Measurements from ENCODE around the gene SEMA6B. TPM values are rescaled to one million over a fixed set of nuclear protein-coding genes. Genes with fewer than 3 reads are reported as not detected.
A peak's percentile ranks its signal among the peaks of the same experiment; 100 is the strongest.

Gene SEMA6B
- total and polyA plus RNA-seq, 7 experiments from 2014 or later: 0.22 to 2.4 (median 2.1) TPM; not detected in 2

DNA sequence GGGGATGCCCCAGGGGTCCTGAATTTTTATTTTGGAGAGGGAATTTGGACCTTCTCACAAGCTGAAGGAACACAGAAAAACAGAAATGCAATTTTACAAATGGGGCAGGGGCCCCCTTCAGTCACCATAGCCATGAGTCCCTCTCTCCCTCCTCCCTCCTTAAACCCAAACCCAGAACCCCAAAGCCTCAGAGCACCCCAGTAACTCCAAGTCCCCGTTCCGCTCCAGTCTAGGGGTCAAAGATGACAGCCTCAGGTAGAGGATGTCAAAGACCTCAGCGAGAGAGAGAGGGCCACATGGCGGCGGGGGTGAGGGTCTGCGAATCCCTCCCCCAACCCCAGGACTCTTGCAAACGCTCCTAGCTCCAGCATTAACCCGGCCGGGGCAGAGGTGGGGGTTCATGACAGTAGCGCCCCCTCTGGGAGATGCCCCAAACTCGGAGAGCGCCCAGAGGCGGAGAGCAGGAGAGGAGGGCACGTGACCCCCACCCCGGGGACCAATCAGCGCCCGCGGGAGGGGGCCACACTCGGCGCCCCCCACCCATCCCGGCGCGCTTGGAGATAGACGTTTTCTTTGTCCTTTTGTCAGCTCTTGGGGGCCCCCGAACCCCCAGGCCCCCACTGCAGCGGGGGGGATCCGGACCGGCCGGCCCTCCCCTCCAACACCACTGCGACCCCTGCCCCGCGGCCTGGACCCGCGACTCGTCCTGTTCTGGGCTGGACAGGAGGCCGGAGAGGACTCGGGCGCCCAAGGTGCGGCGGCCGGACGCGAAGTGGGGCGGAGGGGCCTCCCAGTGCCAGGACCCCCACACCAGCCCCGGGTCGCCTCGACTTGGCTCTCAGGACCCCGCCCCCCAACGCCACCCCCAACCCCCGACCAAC is 20.8 kb upstream of the SEMA6B start:
- Mint-ChIP-seq H3K36me3 (peaks cover 0 to 6% (median 0%) of the 10 kb centered on the region in 5 donors), H3K4me1 (peaks cover 6 to 13% (median 9%) of the 10 kb centered on the region in 7 donors), H3K27ac (no peak overlapping the region), H3K4me3 (peak overlapping the region in 2 of 10 donors; percentile 19 to 64), H3K9me3 (peaks cover 0 to 4% (median 0%) of the 10 kb centered on the region in 11 donors), H3K27me3 (peaks cover 46 to 61% (median 57%) of the 10 kb centered on the region in 5 donors)
- ChIA-PET CTCF (no interaction called here), POLR2A (no interaction called here)
- ATAC-seq (no peak), DNase-seq (no peak)
- H3K4me3 ChIP-seq (ENCODE audit: low read length): no peak overlapping the region
- H3K9me3 ChIP-seq (ENCODE audit: control insufficient read depth in 2 of 3, low read length in 3 of 3): no peaks in the 10 kb centered on the region
- no peaks in the 10 kb centered on the region for H3K36me3 ChIP-seq (ENCODE audit: control insufficient read depth in 2 of 3, insufficient read depth in 3 of 3, low read length in 3 of 3)
- H3K4me1 ChIP-seq (ENCODE audit: control insufficient read depth in 2 of 2, insufficient read depth in 2 of 2, low read length in 2 of 2): no peaks in the 10 kb centered on the region
- H3K27ac ChIP-seq (ENCODE audit: low read depth, low read length): no peak overlapping the region
- intact Hi-C loops (cut with micrococcal nuclease): no loop called here
- H3K27me3 ChIP-seq (ENCODE audit: control insufficient read depth in 2 of 2, insufficient read depth in 2 of 2, low read length in 2 of 2): peaks cover 0 to 7% of the 10 kb centered on the region in 2 donors

DNA sequence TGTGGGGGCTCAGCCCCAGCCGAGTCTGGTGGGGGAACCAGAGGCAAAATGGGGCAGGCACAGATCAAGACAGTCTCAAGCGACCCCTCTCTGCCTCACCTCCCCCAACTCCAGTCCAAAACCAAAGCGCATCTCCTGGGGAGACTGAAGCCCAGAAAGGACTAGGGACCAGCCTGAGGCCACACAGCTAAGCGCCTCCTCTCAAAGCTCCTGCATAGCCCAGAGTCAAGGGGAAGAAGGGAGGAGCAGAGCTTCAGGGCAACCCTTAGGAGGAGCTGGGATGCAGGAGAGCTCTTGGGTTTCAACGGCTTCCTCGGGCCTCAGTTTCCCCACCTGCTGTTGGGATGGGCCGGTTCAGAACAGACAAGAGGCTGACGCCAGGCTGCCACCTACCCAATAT is 19.9 kb upstream of the SEMA6B start:
- peaks cover 0 to 6% (median 0%) of the 10 kb centered on the region in 5 donors for H3K36me3 Mint-ChIP-seq
- H3K4me1 Mint-ChIP-seq: peaks cover 6 to 10% (median 9%) of the 10 kb centered on the region in 7 donors
- ChIA-PET CTCF (interaction anchor here (1.0 kb wide), 1 partner anchor 57 kb away, joined by 3 read pairs; no protein-coding TSS in a partner anchor), POLR2A (no interaction called here)
- H3K36me3 ChIP-seq (ENCODE audit: control insufficient read depth in 2 of 3, insufficient read depth in 3 of 3, low read length in 3 of 3): no peaks in the 10 kb centered on the region
- H3K27ac ChIP-seq (ENCODE audit: low read depth, low read length): no peak overlapping the region
- ATAC-seq: no peak
- no peak overlapping the region for H3K4me3 ChIP-seq (ENCODE audit: low read length)
- no peaks in the 10 kb centered on the region for H3K4me1 ChIP-seq (ENCODE audit: control insufficient read depth in 2 of 2, insufficient read depth in 2 of 2, low read length in 2 of 2)
- H3K4me3 Mint-ChIP-seq: peak overlapping the region in 1 of 10 donors; percentile 52
- no peaks in the 10 kb centered on the region for H3K9me3 ChIP-seq (ENCODE audit: control insufficient read depth in 2 of 3, low read length in 3 of 3)
- H3K9me3 Mint-ChIP-seq: peaks cover 0 to 4% (median 0%) of the 10 kb centered on the region in 11 donors
- peaks cover 42 to 65% (median 57%) of the 10 kb centered on the region in 5 donors for H3K27me3 Mint-ChIP-seq
- intact Hi-C loops (cut with micrococcal nuclease): loop anchor here (5.0 kb wide), 1 partner anchor 213 kb away; the partner anchor contains the start of gene FEM1A (in 2 of the 2)
- peaks cover 0 to under 1% of the 10 kb centered on the region in 2 donors for H3K27me3 ChIP-seq (ENCODE audit: control insufficient read depth in 2 of 2, insufficient read depth in 2 of 2, low read length in 2 of 2)
- no peak for DNase-seq
- no peak overlapping the region for H3K27ac Mint-ChIP-seq

DNA sequence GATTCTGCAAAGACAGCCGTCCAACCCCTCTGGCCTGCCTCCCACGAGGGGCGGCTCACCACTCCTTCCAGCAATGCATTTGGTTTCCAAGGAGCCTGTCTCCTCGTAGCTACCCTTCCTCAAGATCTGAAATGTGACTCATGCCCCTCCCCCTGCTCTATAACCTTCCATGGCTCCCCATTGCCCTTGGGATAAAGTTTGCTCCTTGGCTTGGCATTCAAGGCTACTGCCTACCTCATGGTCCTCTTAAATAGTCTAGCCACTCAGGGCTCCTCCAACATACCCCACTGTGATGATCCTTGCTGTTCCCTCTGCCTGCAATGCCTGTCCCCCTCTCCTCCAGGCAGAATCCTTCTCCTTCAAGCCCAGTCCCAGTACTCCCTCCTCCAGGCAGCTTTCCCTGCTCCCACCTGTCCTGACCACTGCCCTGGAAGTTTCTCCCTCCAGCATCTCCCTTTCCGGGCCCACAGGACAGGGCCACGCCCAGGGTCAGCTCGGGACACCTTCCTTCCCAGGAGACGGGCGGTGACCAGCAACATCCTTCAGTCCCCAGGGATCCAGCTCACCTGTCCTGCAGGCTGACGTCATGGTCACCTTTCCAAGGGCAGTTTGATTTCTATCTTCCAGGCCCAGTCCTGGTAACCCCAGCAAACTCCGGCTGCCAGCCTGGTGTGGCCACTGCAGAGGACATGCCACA is 19.2 kb upstream of the SEMA6B start:
- Histone ChIP-seq H3K27me3 (ENCODE audit: control insufficient read depth in 2 of 2, insufficient read depth in 2 of 2, low read length in 2 of 2) (no peaks in the 10 kb centered on the region), H3K9me3 (ENCODE audit: control insufficient read depth in 2 of 3, low read length in 3 of 3) (no peaks in the 10 kb centered on the region), H3K27ac (ENCODE audit: low read depth, low read length) (no peak overlapping the region), H3K36me3 (ENCODE audit: control insufficient read depth in 2 of 3, insufficient read depth in 3 of 3, low read length in 3 of 3) (no peaks in the 10 kb centered on the region), H3K4me3 (ENCODE audit: low read length) (no peak overlapping the region), H3K4me1 (ENCODE audit: control insufficient read depth in 2 of 2, insufficient read depth in 2 of 2, low read length in 2 of 2) (no peaks in the 10 kb centered on the region)
- Mint-ChIP-seq H3K9me3 (peaks cover 0 to 4% (median 0%) of the 10 kb centered on the region in 11 donors), H3K4me3 (no peak overlapping the region), H3K27ac (peak overlapping the region in 1 of 9 donors; percentile 54), H3K4me1 (peaks cover 6 to 10% (median 9%) of the 10 kb centered on the region in 7 donors), H3K27me3 (peaks cover 42 to 68% (median 60%) of the 10 kb centered on the region in 5 donors), H3K36me3 (peaks cover 0 to 6% (median 0%) of the 10 kb centered on the region in 5 donors)
- CTCF ChIA-PET: interaction anchor here (1.0 kb wide), 1 partner anchor 57 kb away, joined by 3 read pairs; no protein-coding TSS in a partner anchor
- POLR2A ChIA-PET: no interaction called here
- intact Hi-C loops (cut with micrococcal nuclease): loop anchor here (5.0 kb wide), 1 partner anchor 214 kb away; the partner anchor contains the start of gene FEM1A (in 2 of the 2)
- ATAC-seq (no peak), DNase-seq (no peak)

DNA sequence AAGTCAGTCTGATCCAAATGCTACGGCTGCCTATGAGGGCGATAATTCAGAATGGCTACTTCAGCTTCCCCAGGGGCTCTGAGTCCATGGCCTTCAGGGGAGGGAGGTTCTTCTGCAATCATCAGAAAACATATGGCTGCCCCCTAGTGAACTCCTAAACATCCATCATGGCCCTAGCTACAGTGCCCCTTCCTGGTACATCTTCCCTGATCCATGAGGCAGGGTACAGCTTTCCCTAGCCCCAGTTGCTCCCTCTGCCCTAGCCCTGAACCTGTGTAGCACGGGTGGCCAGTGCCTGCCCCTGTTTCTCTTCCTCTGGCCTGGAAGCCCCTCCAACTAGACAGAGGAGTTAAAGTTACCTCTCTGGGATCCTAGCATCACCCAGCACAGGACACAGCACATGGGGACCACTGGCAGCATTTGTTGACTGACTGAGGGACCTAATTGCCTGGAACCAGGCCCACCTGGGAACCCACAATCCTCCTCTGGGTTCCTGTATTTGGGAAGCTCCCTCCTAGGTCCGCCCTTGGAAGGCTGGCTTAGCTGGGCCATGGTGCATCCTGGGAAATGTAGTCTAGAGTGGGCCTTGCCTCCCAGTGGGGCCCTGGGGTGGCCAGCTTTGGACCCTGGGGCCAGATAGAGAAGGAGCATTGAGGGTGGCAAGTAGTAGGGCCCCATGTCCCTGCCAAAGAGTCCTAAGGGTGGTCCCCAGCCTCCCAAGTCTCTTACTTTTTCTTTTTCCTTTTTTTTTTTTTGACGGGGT is 17.7 kb upstream of the SEMA6B start:
- no peak overlapping the region for H3K4me3 ChIP-seq (ENCODE audit: low read length)
- no peak overlapping the region for H3K27ac Mint-ChIP-seq
- DNase-seq: no peak
- H3K9me3 ChIP-seq (ENCODE audit: control insufficient read depth in 2 of 3, low read length in 3 of 3): no peaks in the 10 kb centered on the region
- H3K27ac ChIP-seq (ENCODE audit: low read depth, low read length): no peak overlapping the region
- peaks cover 34 to 62% (median 49%) of the 10 kb centered on the region in 5 donors for H3K27me3 Mint-ChIP-seq
- CTCF ChIA-PET: interaction anchor here (0.9 to 2.7 kb wide), 4 partner anchors 8 to 59 kb away, joined by 3 to 29 read pairs (median 8); no protein-coding TSS in a partner anchor
- peaks cover 4 to 6% (median 5%) of the 10 kb centered on the region in 7 donors for H3K4me1 Mint-ChIP-seq
- ATAC-seq: no peak
- no peaks in the 10 kb centered on the region for H3K27me3 ChIP-seq (ENCODE audit: control insufficient read depth in 2 of 2, insufficient read depth in 2 of 2, low read length in 2 of 2)
- intact Hi-C loops (cut with micrococcal nuclease): loop anchor here (5.0 kb wide), 1 partner anchor 215 kb away; the partner anchor contains the start of gene FEM1A (in 2 of the 2)
- H3K36me3 Mint-ChIP-seq: peaks cover 0 to 6% (median 0%) of the 10 kb centered on the region in 5 donors
- H3K4me3 Mint-ChIP-seq: no peak overlapping the region
- H3K9me3 Mint-ChIP-seq: peaks cover 0 to 4% (median 0%) of the 10 kb centered on the region in 11 donors
- no peaks in the 10 kb centered on the region for H3K36me3 ChIP-seq (ENCODE audit: control insufficient read depth in 2 of 3, insufficient read depth in 3 of 3, low read length in 3 of 3)
- H3K4me1 ChIP-seq (ENCODE audit: control insufficient read depth in 2 of 2, insufficient read depth in 2 of 2, low read length in 2 of 2): no peaks in the 10 kb centered on the region
- POLR2A ChIA-PET: interaction anchor here (1.5 kb wide), 1 partner anchor 56 kb away, joined by 4 read pairs; no protein-coding TSS in a partner anchor

DNA sequence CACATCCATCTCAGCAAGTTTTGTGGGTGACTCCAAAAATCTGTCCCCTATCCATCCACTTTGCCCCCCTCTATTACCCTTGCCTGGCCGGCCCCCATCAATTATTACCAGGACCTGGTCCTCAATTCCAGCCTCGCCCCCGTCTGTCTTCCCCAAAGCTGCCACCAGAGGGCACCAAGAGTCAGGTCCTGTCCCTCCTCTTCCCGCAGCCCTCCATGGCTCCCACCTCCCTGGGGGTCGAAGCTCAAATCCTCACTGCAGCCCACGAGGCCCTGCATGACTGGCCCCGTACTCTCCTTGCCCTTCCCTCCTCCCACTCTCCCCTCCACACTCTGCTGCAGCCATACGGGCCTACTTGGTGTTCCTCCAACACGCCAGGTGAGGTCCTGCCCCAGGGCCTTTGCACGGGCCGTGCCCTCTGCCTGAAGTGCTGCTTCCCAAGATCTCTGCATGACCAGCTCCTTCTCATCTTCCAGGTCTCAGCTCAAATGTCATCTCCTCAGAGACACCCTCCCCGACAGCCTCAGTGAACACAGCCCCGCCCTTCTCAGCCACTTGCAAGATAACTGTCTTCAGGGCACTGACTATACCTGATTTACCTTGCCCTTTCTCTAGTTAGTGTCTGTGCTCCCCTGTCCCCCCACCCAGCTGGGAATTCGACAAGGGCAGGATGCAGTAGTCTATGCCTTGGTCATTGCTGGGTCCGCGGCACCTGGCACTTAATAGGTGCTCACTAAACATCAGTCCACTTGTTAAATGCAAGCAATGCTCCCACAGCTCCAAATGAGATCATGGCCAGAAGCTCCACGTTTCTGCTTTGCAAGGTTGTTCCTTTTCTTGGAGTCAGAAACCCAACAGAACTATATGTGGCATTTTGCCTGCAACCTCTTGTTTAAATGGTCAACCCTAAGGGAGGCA is 16.8 kb upstream of the SEMA6B start:
- Mint-ChIP-seq H3K4me3 (no peak overlapping the region), H3K27ac (peak overlapping the region in 1 of 9 donors; percentile 41), H3K9me3 (peaks cover 0 to 4% (median 0%) of the 10 kb centered on the region in 11 donors), H3K27me3 (peaks cover 29 to 56% (median 45%) of the 10 kb centered on the region in 5 donors), H3K4me1 (peaks cover 0 to 3% (median 0%) of the 10 kb centered on the region in 7 donors), H3K36me3 (peaks cover 0 to 6% (median 0%) of the 10 kb centered on the region in 5 donors)
- POLR2A ChIA-PET: interaction anchor here (1.5 kb wide), 1 partner anchor 57 kb away, joined by 4 read pairs; no protein-coding TSS in a partner anchor
- Histone ChIP-seq H3K9me3 (ENCODE audit: control insufficient read depth in 2 of 3, low read length in 3 of 3) (no peaks in the 10 kb centered on the region), H3K27ac (ENCODE audit: low read depth, low read length) (no peak overlapping the region), H3K27me3 (ENCODE audit: control insufficient read depth in 2 of 2, insufficient read depth in 2 of 2, low read length in 2 of 2) (no peaks in the 10 kb centered on the region), H3K36me3 (ENCODE audit: control insufficient read depth in 2 of 3, insufficient read depth in 3 of 3, low read length in 3 of 3) (no peaks in the 10 kb centered on the region), H3K4me1 (ENCODE audit: control insufficient read depth in 2 of 2, insufficient read depth in 2 of 2, low read length in 2 of 2) (no peaks in the 10 kb centered on the region), H3K4me3 (ENCODE audit: low read length) (no peak overlapping the region)
- CTCF ChIA-PET: interaction anchor here (0.5 to 2.7 kb wide), 9 partner anchors 9 to 1691 kb away, joined by 3 to 29 read pairs (median 4); no protein-coding TSS in a partner anchor
- intact Hi-C loops (cut with micrococcal nuclease): loop anchor here (1.0 to 5.0 kb wide), 2 partner anchors 60 to 216 kb away; partner anchors contain the start of gene FEM1A (in 2 of the 2)
- DNase-seq (peak; percentile 20 to 75 (median 56)), ATAC-seq (peak; percentile 67)

All from naive thymus-derived CD4-positive, alpha-beta T cell (primary cell).